Ectodermal cell (in vitro differentiated cells): Measurements from ENCODE around the gene FKBP1A.

ENCODE experiments used
- H3K27ac ChIP-seq: 2 replicates; pipeline ENCODE4 v1.7.0; 2013; ENCODE audit warnings: mild to moderate bottlenecking, low read depth, low read length; ENCODE audit not compliant: insufficient read depth, poor library complexity, severe bottlenecking
- H3K27me3 ChIP-seq: 2 replicates; pipeline ENCODE4 v1.7.0; 2013; ENCODE audit warnings: mild to moderate bottlenecking, low read length; ENCODE audit not compliant: insufficient read depth, control insufficient read depth, poor library complexity, severe bottlenecking
- H3K36me3 ChIP-seq: one replicate; pipeline ENCODE4 v1.7.0; 2013; ENCODE audit warnings: low read length; ENCODE audit not compliant: control insufficient read depth, insufficient read depth
- H3K4me1 ChIP-seq: one replicate; pipeline ENCODE4 v1.7.0; 2013; ENCODE audit warnings: low read length; ENCODE audit not compliant: control insufficient read depth, insufficient read depth
- H3K4me3 ChIP-seq: 2 replicates; pipeline ENCODE4 v1.7.0; 2013; ENCODE audit warnings: low read depth, low read length, control low read depth; ENCODE audit not compliant: insufficient read depth
- H3K9me3 ChIP-seq: 2 replicates; pipeline ENCODE4 v1.7.0; 2013; ENCODE audit warnings: mild to moderate bottlenecking, low read length, moderate library complexity; ENCODE audit not compliant: control insufficient read depth
- WGBS, 2 experiments: methylation state at CpG; one replicate each; pipeline ENCODE4 v1.1.7; 2013; ENCODE audit warnings: missing lambda C conversion rate in 2 of 2; 5-methylcytosine and 5-hydroxymethylcytosine counted together

FKBP1A gene

GRCh38 chr20:1397710-1398109 is 4.9 kb upstream of the FKBP1A start:
- Histone ChIP-seq H3K9me3 (no peaks in the 10 kb centered on the region), H3K27ac (no peak overlapping the region), H3K4me1 (no peaks in the 10 kb centered on the region), H3K4me3 (no peak overlapping the region), H3K36me3 (no peaks in the 10 kb centered on the region), H3K27me3 (peaks cover 38% of the 10 kb centered on the region)
- 88 to 89% methylated on average over 4 of the region's 4 CpGs for WGBS, 2 experiments

GRCh38 chr20:1396702-1397101 is 3.8 kb upstream of the FKBP1A start:
- Histone ChIP-seq H3K4me1 (no peaks in the 10 kb centered on the region), H3K27me3 (peaks cover 38% of the 10 kb centered on the region)
- WGBS, 2 experiments: 80 to 83% methylated on average over 4 of the region's 4 CpGs

GRCh38 chr20:1396264-1396663 is 3.4 kb upstream of the FKBP1A start:
- 78 to 85% methylated on average over 1 of the region's 1 CpG for WGBS, 2 experiments
- Histone ChIP-seq H3K27me3 (peaks cover 38% of the 10 kb centered on the region), H3K27ac (no peak overlapping the region), H3K4me1 (peaks cover 3% of the 10 kb centered on the region), H3K36me3 (no peaks in the 10 kb centered on the region), H3K9me3 (no peaks in the 10 kb centered on the region), H3K4me3 (no peak overlapping the region)

More at GRCh38 chr20:1396702-1397101, 3.8 kb upstream of the FKBP1A start:
- no peak overlapping the region for H3K4me3 ChIP-seq
- no peaks in the 10 kb centered on the region for H3K36me3 ChIP-seq
- H3K9me3 ChIP-seq: no peaks in the 10 kb centered on the region
- H3K27ac ChIP-seq: no peak overlapping the region

GRCh38 chr20:1394686-1395085 is 1.8 kb upstream of the FKBP1A start:
- Histone ChIP-seq H3K9me3 (no peaks in the 10 kb centered on the region), H3K36me3 (no peaks in the 10 kb centered on the region), H3K27me3 (peaks cover 38% of the 10 kb centered on the region), H3K4me3 (no peak overlapping the region), H3K4me1 (peaks cover 17% of the 10 kb centered on the region), H3K27ac (no peak overlapping the region)
- 72 to 100% methylated on average over 1 to 2 of the region's 2 CpGs for WGBS, 2 experiments

DNA sequence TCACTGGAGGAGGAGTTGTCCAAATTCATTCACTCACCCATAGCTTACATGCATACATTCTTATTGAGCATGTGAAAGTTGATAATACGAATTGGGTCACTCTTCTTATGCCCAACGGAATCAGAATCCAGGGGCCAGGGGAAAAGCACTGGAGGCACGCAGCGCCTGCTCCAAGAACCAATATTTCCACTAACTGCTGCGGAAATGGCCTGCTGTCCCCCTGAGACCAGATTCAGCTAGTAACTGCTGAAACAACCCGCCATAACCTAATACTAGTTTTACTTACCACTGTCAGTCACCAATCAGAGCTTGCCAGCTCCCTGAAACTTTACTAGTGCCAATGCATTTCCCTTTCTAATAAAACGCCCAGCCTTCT is 641 bp upstream of the FKBP1A start:
- Histone ChIP-seq H3K27me3 (peaks cover 33% of the 10 kb centered on the region), H3K36me3 (no peaks in the 10 kb centered on the region), H3K4me3 (peak overlapping the region; percentile 81), H3K27ac (no peak overlapping the region), H3K4me1 (peaks cover 18% of the 10 kb centered on the region), H3K9me3 (no peaks in the 10 kb centered on the region)
- 87 to 88% methylated on average over 7 of the region's 7 CpGs for WGBS, 2 experiments

DNA sequence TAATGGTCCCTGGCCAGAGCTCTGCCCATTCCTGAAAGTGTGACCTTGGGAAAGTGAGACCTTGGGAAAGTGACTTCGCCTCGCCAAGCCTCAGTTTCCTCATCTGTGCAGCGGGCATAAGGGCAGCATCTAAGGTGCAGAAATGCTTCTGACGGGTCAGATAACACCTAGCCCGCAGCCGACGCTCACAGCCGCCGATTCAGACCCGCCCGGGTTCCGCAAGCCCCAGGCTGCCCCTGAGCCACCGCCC is 486 bp downstream of the FKBP1A start:
- H3K36me3 ChIP-seq: no peaks in the 10 kb centered on the region
- no peaks in the 10 kb centered on the region for H3K9me3 ChIP-seq
- H3K4me3 ChIP-seq: peak overlapping the region; percentile 81
- WGBS, 2 experiments: 0% methylated on average over 13 of the region's 13 CpGs
- no peak overlapping the region for H3K27ac ChIP-seq
- peaks cover 33% of the 10 kb centered on the region for H3K27me3 ChIP-seq
- H3K4me1 ChIP-seq: peaks cover 18% of the 10 kb centered on the region

GRCh38 chr20:1391640-1392442 is 1.0 kb downstream of the FKBP1A start:
- no peaks in the 10 kb centered on the region for H3K36me3 ChIP-seq
- H3K4me3 ChIP-seq: peak overlapping the region; percentile 81
- no peak overlapping the region for H3K27ac ChIP-seq
- no peaks in the 10 kb centered on the region for H3K9me3 ChIP-seq
- H3K4me1 ChIP-seq: peaks cover 18% of the 10 kb centered on the region
- WGBS, 2 experiments: 4 to 7% methylated on average over 14 to 16 of the region's 16 CpGs
- H3K27me3 ChIP-seq: peaks cover 30% of the 10 kb centered on the region

- WGBS, 2 experiments: 74 to 80% methylated on average over 16 of the region's 16 CpGs
- Histone ChIP-seq H3K36me3 (no peaks in the 10 kb centered on the region), H3K4me1 (peaks cover 18% of the 10 kb centered on the region), H3K9me3 (no peaks in the 10 kb centered on the region), H3K27me3 (peaks cover 20% of the 10 kb centered on the region), H3K27ac (no peak overlapping the region), H3K4me3 (peak overlapping the region; percentile 81)
These were observed 2.1 kb downstream of the FKBP1A start for GRCh38 chr20:1390581-1391403.

DNA sequence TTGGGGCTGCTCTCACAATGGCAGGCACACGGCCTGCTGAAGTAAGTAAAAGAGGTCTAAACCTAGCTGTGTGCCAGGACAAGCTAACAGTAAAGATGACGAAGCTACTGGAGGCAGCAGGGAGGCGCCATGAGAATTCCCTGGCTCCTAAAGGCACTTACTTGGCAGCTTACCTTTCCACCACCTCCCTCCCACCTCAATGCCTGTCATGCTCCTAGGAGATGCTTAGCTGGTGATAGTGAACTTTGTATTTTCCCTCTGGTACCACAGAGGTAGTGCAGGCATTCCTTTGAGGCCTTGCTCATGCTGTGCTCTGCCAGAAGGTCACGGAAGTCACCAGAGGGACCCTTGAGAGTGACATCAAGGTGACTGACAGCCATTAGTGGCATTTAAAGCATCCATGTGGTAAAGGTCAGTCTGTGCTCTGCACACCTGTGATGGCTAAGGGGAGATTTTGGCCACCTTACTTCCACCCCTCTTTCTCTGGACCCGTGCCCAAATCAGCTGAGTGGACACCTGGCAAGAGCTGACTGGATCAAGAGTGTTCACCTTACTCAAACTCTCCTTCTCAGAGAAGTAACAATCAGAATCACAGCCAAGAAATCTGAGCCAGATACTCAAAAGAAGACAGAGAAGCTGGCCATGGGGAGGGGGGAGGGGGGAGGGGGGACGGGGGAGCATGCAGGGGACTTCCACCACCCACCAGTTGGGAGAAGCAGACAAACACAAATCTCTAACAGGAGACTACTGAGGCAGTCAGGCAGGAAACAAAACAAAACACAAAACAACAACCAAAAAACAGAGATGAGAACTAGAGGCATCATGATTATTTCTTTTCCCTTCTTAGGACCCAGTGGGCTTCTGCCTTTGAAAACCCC is 2.9 kb downstream of the FKBP1A start:
- Histone ChIP-seq H3K4me1 (peaks cover 18% of the 10 kb centered on the region), H3K4me3 (no peak overlapping the region), H3K27me3 (peaks cover 11% of the 10 kb centered on the region), H3K9me3 (no peaks in the 10 kb centered on the region), H3K27ac (no peak overlapping the region), H3K36me3 (no peaks in the 10 kb centered on the region)
- WGBS, 2 experiments: 61 to 73% methylated on average over 5 to 6 of the region's 6 CpGs
